ENCODE measurements around the gene CRYGA.

DNA sequence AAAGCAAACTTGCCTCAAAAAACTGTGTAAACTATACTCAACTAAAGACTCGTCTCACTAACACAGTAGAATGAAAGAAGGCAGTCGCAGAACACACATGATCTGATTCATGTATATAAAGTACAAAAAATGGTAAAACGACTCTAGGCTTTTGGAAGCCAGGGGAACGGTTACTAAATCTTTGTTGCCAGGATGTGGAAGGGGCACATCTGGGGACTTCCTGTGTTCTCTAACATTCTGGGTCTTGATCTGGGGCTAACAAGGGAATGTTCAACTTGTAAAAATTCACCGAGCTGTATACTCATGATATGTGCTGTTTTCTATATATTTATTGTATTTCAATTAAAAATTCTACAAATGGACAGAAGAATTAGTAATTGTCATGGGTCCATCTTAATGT is 40.8 kb upstream of the CRYGA start:
- TF ChIP-seq, protein P1, sequence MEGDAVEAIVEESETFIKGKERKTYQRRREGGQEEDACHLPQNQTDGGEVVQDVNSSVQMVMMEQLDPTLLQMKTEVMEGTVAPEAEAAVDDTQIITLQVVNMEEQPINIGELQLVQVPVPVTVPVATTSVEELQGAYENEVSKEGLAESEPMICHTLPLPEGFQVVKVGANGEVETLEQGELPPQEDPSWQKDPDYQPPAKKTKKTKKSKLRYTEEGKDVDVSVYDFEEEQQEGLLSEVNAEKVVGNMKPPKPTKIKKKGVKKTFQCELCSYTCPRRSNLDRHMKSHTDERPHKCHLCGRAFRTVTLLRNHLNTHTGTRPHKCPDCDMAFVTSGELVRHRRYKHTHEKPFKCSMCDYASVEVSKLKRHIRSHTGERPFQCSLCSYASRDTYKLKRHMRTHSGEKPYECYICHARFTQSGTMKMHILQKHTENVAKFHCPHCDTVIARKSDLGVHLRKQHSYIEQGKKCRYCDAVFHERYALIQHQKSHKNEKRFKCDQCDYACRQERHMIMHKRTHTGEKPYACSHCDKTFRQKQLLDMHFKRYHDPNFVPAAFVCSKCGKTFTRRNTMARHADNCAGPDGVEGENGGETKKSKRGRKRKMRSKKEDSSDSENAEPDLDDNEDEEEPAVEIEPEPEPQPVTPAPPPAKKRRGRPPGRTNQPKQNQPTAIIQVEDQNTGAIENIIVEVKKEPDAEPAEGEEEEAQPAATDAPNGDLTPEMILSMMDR (IDR thresholded peaks at IDR 0.05; ENCODE audit: low read depth, low read length, poor library complexity, severe bottlenecking): no peak
- TF ChIP-seq EZH2phosphoT487 (IDR thresholded peaks at IDR 0.05; ENCODE audit: borderline replicate concordance, low read length): no peak
